PFSK-1 (cell line): ENCODE results near the gene SCYGR5.

Source experiments
- FOXP2 ChIP-seq: optimal IDR thresholded peaks from 2 replicates; pipeline ENCODE3; 2011; ENCODE audit warnings: borderline replicate concordance, control low read depth, inconsistent platforms; ENCODE audit not compliant: insufficient read depth; ENCODE audit errors: extremely low read length, extremely low read depth
- POLR2AphosphoS5 ChIP-seq: IDR thresholded peaks from 2 replicates; pipeline ENCODE4 v1.6.1; 2012; ENCODE audit warnings: low read depth, mild to moderate bottlenecking, control low read depth, low read length, moderate library complexity
- REST ChIP-seq, 2 experiments: IDR thresholded peaks; 2 replicates each; pipeline versions ENCODE4 v1.6.1 to v1.8.0; 2011 to 2012; ENCODE audit warnings: low read depth in 2 of 2, low read length in 2 of 2, control low read depth in 1 of 2, inconsistent platforms in 1 of 2, mild to moderate bottlenecking in 1 of 2, moderate library complexity in 1 of 2; ENCODE audit not compliant: insufficient read depth in 1 of 2
- SIN3A ChIP-seq: IDR thresholded peaks from 2 replicates; pipeline ENCODE4 v1.6.1; 2012; ENCODE audit warnings: mild to moderate bottlenecking, low read length, moderate library complexity, borderline replicate concordance; ENCODE audit not compliant: insufficient read depth
- TAF1 ChIP-seq: IDR thresholded peaks from 2 replicates; pipeline ENCODE4 v1.6.1; 2012; ENCODE audit warnings: low read length, control low read depth, borderline replicate concordance; ENCODE audit not compliant: insufficient read depth

The SCYGR5 gene

DNA sequence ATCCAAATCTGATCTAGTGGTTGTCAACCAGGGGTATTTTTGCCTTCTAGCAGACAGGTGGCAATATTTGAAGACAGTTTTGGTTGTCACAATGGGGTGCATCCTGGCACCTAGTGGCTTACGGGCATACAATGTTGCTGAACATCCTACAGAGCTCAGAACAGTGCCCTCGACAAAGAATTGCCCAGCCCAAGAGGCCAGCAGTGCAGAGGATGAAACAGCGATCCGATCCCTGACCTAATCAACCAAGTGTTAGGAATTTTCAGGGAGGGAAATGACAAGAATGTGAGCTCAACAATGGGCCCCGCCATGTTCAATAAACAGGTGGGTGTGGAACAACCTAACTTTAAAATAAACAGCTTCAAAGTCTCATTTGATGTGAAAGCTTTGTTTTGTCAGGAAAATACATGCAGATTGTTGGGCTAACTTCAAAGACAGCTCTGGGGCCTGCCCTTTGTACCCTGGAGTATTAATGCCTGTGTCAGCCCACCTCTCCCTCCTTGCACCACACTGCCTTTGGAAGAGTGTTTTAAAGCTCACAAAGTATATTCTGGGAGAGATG is 22.5 kb upstream of the SCYGR5 start:
- no peak for TF ChIP-seq TAF1
- no peak for TF ChIP-seq REST (IDR thresholded peaks at IDR 0.05; ENCODE audit: insufficient read depth in 1 of 2, low read depth in 2 of 2, low read length in 2 of 2)
- no peak for TF ChIP-seq POLR2AphosphoS5
- no peak for TF ChIP-seq SIN3A
- TF ChIP-seq FOXP2 = no peak

DNA sequence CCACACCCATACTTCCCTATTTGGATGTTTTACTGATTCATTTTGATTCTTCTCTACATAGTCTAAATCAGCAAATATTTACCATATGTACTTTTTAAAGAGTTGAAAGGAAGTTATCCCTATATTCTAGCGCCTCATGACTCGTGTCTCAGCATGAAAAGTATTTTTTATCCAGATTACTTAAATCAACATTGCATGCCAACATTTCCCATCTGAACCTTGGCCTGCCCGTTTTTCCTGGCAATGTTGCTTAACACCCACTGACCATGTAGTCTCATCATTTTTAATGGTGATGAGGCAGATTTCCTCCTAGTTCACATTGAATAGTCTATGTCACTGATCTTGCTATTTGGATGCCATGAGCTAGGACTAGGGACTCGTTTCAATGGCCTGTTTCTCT is 13.2 kb upstream of the SCYGR5 start:
- TF ChIP-seq FOXP2 (no peak), SIN3A (no peak), TAF1 (no peak), REST (IDR thresholded peaks at IDR 0.05; ENCODE audit: insufficient read depth in 1 of 2, low read depth in 2 of 2, low read length in 2 of 2) (no peak), POLR2AphosphoS5 (no peak)

- TF ChIP-seq FOXP2 (no peak), TAF1 (no peak), POLR2AphosphoS5 (no peak), REST (IDR thresholded peaks at IDR 0.05; ENCODE audit: insufficient read depth in 1 of 2, low read depth in 2 of 2, low read length in 2 of 2) (no peak), SIN3A (no peak)
Measured at GRCh38 chr2:227654426-227654825, 12.2 kb upstream of the SCYGR5 start.

- TF ChIP-seq SIN3A (no peak), TAF1 (no peak), REST (IDR thresholded peaks at IDR 0.05; ENCODE audit: insufficient read depth in 1 of 2, low read depth in 2 of 2, low read length in 2 of 2) (no peak), POLR2AphosphoS5 (no peak), FOXP2 (no peak)
Measured at GRCh38 chr2:227655454-227655853, 11.2 kb upstream of the SCYGR5 start.

GRCh38 chr2:227657199-227657845 is 9.3 kb upstream of the SCYGR5 start:
- TF ChIP-seq FOXP2 (no peak), SIN3A (no peak), POLR2AphosphoS5 (no peak), TAF1 (no peak), REST (IDR thresholded peaks at IDR 0.05; ENCODE audit: insufficient read depth in 1 of 2, low read depth in 2 of 2, low read length in 2 of 2) (no peak)
